ENCODE data around the gene C15orf40.

- TF ChIP-seq POLR2A (IDR thresholded peaks at IDR 0.05; ENCODE audit: low read length) (no peak), GATA1 (IDR thresholded peaks at IDR 0.05; ENCODE audit: low read depth, low read length) (no peak)
These were observed 33.0 kb downstream of the C15orf40 start for GRCh38 chr15:82978438-82978837.
